BJ (cell line): ENCODE measurements around the gene CRTC3. TPM values are rescaled to one million over a fixed set of nuclear protein-coding genes. Genes with fewer than 3 reads are reported as not detected.
"Not testable (repeated sequence)": the region's sequence is repeated elsewhere in the genome, so short reads cannot be mapped to it uniquely, and the experiment has no call there.

Experiments used
- CTCF ChIA-PET: fragments of 350-600 bp; formaldehyde crosslinking; extraction: SDS; loops from one replicate; lab custom pipeline; 2021; ENCODE audit warnings: antibody characterized with exemption, inconsistent platforms; lab: Yijun Ruan, JAX
- POLR2A ChIA-PET: fragments of 300-600 bp; sonication (Branson Sonifier 250); formaldehyde crosslinking; extraction: SDS; loops from one replicate; lab custom pipeline; 2021; ENCODE audit warnings: antibody characterized with exemption; lab: Charles Lee
- DNase-seq: peaks from one replicate; pipeline ENCODE4 v3.0.0-alpha.2; 2011; ENCODE audit warnings: low read depth
- H3K27me3 ChIP-seq: 2 replicates; pipeline ENCODE4 v1.6.0; 2011; ENCODE audit warnings: low read length; ENCODE audit not compliant: control insufficient read depth, insufficient read depth
- H3K36me3 ChIP-seq: 2 replicates; pipeline ENCODE4 v1.5.1; 2011; ENCODE audit warnings: low read length; ENCODE audit not compliant: control insufficient read depth, insufficient read depth
- H3K4me3 ChIP-seq: 2 replicates; pipeline ENCODE4 v1.5.1; 2011; ENCODE audit warnings: low read depth, mild to moderate bottlenecking, control low read depth, low read length
- polyA plus RNA-seq: library from polyadenylated mRNA; depleted of rRNA; stranded (reverse); fragments of >200 nt; gene quantifications from 2 replicates; pipeline ENCODE4 v1.2.3, GENCODE V29; 2011
- TF ChIP-seq, protein P1 (sequence below): IDR thresholded peaks from 2 replicates; pipeline ENCODE4 v1.5.1; 2011; ENCODE audit warnings: low read depth, mild to moderate bottlenecking, control low read depth, inconsistent platforms, low read length, moderate library complexity; ENCODE audit not compliant: insufficient read depth

Gene CRTC3
- polyA plus RNA-seq, 1 experiment = 28.5 TPM

DNA sequence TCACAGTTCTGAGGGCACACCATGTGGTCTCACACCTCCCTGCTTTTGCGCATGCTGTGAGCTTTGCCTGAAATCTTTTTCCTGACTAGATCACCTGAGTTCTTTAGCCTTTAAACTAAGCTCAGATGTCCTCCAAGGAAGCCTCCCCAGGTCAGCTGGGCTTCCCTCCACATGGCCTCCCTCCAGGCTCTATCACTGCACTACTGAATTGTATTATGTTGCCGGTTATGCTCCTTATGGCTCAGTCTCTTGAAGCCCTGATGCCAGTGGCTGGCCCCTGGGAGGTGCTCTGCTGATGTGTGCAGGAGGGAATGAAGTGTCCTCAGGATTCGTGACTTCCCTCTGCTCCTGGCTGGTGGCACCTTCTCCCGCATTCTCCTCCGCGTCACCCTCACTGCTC lies 94.1 kb downstream of the CRTC3 start:
- H3K36me3 ChIP-seq = peaks cover 18% of the 10 kb centered on the region
- DNase-seq = no peak
- ChIA-PET CTCF (interaction anchor here (1.2 kb wide), 1 partner anchor 263 kb away, joined by 3 read pairs; no protein-coding TSS in a partner anchor), POLR2A (no interaction called here)
- H3K27me3 ChIP-seq = no peaks in the 10 kb centered on the region
- no peak overlapping the region for H3K4me3 ChIP-seq
- TF ChIP-seq, protein P1, sequence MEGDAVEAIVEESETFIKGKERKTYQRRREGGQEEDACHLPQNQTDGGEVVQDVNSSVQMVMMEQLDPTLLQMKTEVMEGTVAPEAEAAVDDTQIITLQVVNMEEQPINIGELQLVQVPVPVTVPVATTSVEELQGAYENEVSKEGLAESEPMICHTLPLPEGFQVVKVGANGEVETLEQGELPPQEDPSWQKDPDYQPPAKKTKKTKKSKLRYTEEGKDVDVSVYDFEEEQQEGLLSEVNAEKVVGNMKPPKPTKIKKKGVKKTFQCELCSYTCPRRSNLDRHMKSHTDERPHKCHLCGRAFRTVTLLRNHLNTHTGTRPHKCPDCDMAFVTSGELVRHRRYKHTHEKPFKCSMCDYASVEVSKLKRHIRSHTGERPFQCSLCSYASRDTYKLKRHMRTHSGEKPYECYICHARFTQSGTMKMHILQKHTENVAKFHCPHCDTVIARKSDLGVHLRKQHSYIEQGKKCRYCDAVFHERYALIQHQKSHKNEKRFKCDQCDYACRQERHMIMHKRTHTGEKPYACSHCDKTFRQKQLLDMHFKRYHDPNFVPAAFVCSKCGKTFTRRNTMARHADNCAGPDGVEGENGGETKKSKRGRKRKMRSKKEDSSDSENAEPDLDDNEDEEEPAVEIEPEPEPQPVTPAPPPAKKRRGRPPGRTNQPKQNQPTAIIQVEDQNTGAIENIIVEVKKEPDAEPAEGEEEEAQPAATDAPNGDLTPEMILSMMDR = no peak

DNA sequence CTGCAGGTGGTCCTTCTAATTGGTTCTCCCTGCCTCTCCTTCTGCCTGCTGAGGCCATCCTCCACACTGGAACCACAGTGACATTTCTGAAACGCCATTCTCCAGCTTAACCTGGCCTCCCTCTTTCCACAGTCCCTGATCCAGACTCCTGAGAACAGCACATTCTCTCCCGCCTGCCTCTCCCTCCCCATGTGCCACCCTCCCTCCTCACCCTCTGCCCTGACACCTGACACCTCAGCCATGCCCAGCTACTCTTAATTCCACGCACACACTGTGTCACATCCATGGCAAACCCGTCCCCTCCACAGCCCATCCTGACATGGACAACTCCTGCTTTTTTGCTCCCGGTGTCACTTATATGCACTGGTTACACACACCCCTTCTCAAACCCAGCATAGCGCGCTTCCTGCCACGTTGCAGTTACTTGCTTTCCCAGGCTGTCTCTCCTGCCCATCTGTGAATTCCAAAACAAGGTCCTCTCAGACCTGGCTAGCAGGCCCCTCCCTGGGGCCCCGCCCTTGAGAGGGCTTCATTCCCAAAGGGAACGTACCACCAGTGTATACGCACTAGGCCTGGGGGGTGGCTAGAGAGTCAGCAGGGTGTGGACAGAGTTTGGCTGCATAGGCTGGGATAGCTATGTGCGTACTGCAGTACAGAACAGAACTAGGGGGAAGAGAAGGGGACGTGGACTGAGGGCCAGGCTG lies 94.7 kb downstream of the CRTC3 start:
- no peak overlapping the region for H3K4me3 ChIP-seq
- ChIA-PET CTCF (interaction anchor here (1.2 to 1.3 kb wide), 2 partner anchors 21 to 262 kb away, joined by 3 read pairs; no protein-coding TSS in a partner anchor), POLR2A (no interaction called here)
- H3K36me3 ChIP-seq = peaks cover 21% of the 10 kb centered on the region
- TF ChIP-seq, protein P1 = no peak
- H3K27me3 ChIP-seq = no peaks in the 10 kb centered on the region
- no peak for DNase-seq

DNA sequence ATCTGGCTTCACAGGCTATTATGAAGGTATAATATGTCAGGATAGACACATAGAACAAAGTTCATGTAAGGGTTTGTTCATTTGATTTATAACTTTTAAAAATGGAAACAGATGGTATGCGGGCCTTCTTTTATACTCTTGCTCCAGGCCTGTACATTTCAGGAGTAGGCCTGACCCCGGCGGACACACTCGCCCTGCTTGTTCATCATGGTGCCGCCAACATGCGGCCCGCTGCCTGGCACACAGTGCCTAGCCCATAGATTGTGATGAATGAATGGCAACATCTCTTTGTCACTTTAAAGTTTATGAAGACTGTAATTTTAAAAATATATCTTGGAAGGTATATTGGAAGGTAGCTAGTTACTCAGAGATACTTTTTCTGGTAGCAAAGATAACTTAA lies 95.3 kb downstream of the CRTC3 start:
- H3K4me3 ChIP-seq = no peak overlapping the region
- TF ChIP-seq, protein P1 = no peak
- CTCF ChIA-PET = interaction anchor here (1.2 to 1.3 kb wide), 2 partner anchors 22 to 262 kb away, joined by 3 read pairs; no protein-coding TSS in a partner anchor
- POLR2A ChIA-PET = no interaction called here
- no peak for DNase-seq
- H3K27me3 ChIP-seq = no peaks in the 10 kb centered on the region
- peaks cover 23% of the 10 kb centered on the region for H3K36me3 ChIP-seq

DNA sequence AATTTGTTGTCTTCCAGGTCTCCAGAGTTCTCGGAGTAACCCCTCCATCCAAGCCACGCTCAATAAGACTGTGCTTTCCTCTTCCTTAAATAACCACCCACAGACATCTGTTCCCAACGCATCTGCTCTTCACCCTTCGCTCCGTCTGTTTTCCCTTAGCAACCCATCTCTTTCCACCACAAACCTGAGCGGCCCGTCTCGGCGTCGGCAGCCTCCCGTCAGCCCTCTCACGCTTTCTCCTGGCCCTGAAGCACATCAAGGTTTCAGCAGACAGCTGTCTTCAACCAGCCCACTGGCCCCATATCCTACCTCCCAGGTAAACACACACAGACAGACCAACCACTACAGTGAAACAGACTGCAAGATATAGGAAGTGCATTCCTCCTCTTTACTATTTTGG lies 99.5 kb downstream of the CRTC3 start:
- TF ChIP-seq, protein P1 = no peak
- POLR2A ChIA-PET = no interaction called here
- CTCF ChIA-PET = no interaction called here
- Histone ChIP-seq H3K27me3 (no peaks in the 10 kb centered on the region), H3K36me3 (peaks cover 14% of the 10 kb centered on the region), H3K4me3 (no peak overlapping the region)
- no peak for DNase-seq

DNA sequence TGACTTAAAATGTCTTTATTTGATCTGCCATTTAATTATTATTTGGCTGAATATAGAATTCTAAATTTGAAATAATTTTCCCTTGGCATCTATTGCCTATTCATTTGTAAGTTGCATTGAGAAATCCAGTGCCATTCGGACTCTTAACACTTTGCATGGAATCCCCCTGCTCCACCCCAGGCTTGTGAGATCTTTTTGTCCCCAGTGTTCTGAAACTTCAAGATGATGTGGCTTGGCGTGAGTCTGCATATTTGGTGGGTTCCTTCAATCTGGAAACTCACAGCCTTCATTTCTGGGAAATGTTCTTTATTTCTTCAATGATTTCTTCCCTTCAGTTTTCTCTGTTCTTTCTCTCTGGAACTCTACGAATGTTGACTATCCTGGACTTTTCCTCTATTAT lies 103.6 kb downstream of the CRTC3 start:
- H3K36me3 ChIP-seq = peaks cover 11% of the 10 kb centered on the region
- CTCF ChIA-PET = no interaction called here
- no peak for DNase-seq
- no peaks in the 10 kb centered on the region for H3K27me3 ChIP-seq
- POLR2A ChIA-PET = no interaction called here
- no peak overlapping the region for H3K4me3 ChIP-seq
- TF ChIP-seq, protein P1 = no peak

DNA sequence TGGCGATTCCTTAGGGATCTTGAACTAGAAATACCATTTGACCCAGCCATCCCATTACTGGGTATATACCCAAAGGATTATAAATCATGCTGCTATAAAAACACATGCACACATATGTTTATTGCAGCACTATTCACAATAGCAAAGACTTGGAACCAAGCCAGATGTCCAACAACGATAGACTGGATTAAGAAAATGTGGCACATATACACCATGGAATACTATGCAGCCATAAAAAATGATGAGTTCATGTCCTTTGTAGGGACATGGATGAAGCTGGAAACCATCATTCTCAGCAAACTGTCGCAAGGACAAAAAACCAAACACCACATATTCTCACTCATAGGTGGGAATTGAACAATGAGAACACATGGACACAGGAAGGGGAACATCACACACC lies 107.3 kb downstream of the CRTC3 start:
- POLR2A ChIA-PET, DNase-seq, CTCF ChIA-PET, H3K27me3 ChIP-seq, H3K4me3 ChIP-seq: not testable (repeated sequence)
- peaks cover 13% of the 10 kb centered on the region for H3K36me3 ChIP-seq
